OCI-LY7 (cell line): Measurements from ENCODE around the gene NAV2. TPM values are rescaled to one million over a fixed set of nuclear protein-coding genes. Genes with fewer than 3 reads are reported as not detected.

Experiments used
- BruUV-seq: library from RNA; stranded (reverse); fragments of 400-500 nt; replicated peaks from 2 replicates; lab custom pipeline; 2021; lab: Mats Ljungman, UMichigan
- CTCF ChIA-PET: fragments of 300-600 bp; sonication (Branson Sonifier 250); formaldehyde crosslinking; loops from one replicate; lab custom pipeline; 2022; ENCODE audit warnings: antibody characterized with exemption; ENCODE audit not compliant: unreplicated experiment; lab: Charles Lee
- POLR2A ChIA-PET: fragments of 300-600 bp; sonication (Branson Sonifier 250); formaldehyde crosslinking; loops from one replicate; lab custom pipeline; 2022; ENCODE audit warnings: antibody characterized with exemption; lab: Charles Lee
- DNase-seq: peaks from one replicate; pipeline ENCODE4 v3.0.0-alpha.2; 2015; ENCODE audit warnings: low spot score
- H2AFZ ChIP-seq: fragments of 200-600 bp; sonication (generic), shearing (Covaris generic); 2 replicates; pipeline ENCODE4 v1.6.1; 2014; ENCODE audit warnings: mild to moderate bottlenecking, antibody characterized with exemption, low read length, moderate library complexity
- H3K27ac ChIP-seq: fragments of 200-600 bp; sonication (generic); 2 replicates; pipeline ENCODE4 v1.5.1; 2014; ENCODE audit warnings: mixed run types, low read depth, mild to moderate bottlenecking, moderate library complexity, low read length, inconsistent platforms; ENCODE audit not compliant: poor library complexity, severe bottlenecking
- H3K36me3 ChIP-seq: fragments of 200-600 bp; sonication (generic); 2 replicates; pipeline ENCODE4 v1.6.1; 2014; ENCODE audit warnings: mild to moderate bottlenecking, antibody characterized with exemption, low read length, moderate library complexity, mixed read lengths; ENCODE audit not compliant: insufficient read depth
- H3K4me1 ChIP-seq: fragments of 200-600 bp; sonication (generic); 2 replicates; pipeline ENCODE4 v1.5.1; 2014; ENCODE audit warnings: mild to moderate bottlenecking, low read length; ENCODE audit not compliant: insufficient read depth, poor library complexity, severe bottlenecking
- H3K4me2 ChIP-seq: fragments of 200-600 bp; sonication (generic); 2 replicates; pipeline ENCODE4 v1.6.1; 2014; ENCODE audit warnings: mild to moderate bottlenecking, low read length
- H3K4me3 ChIP-seq: fragments of 200-600 bp; sonication (generic); 2 replicates; pipeline ENCODE4 v1.5.1; 2014; ENCODE audit warnings: mild to moderate bottlenecking, low read depth, low read length; ENCODE audit not compliant: poor library complexity, severe bottlenecking
- H3K79me2 ChIP-seq: fragments of 200-600 bp; sonication (generic); 2 replicates; pipeline ENCODE4 v1.6.1; 2016; ENCODE audit warnings: low read depth, mild to moderate bottlenecking, low read length, moderate library complexity, mixed read lengths; ENCODE audit not compliant: insufficient read depth
- H3K9me2 ChIP-seq: fragments of 200-600 bp; sonication (generic); 2 replicates; pipeline ENCODE4 v1.6.1; 2016; ENCODE audit warnings: mild to moderate bottlenecking, low read length, mixed read lengths; ENCODE audit not compliant: insufficient read depth
- H3K9me3 ChIP-seq: fragments of 200-600 bp; sonication (generic); 2 replicates; pipeline ENCODE4 v1.6.1; 2014; ENCODE audit warnings: mild to moderate bottlenecking, mixed run types, low read length, mixed read lengths
- H4K20me1 ChIP-seq: fragments of 200-600 bp; sonication (generic); 2 replicates; pipeline ENCODE4 v1.6.1; 2014; ENCODE audit warnings: mild to moderate bottlenecking, antibody characterized with exemption, low read length, moderate library complexity, mixed read lengths; ENCODE audit not compliant: insufficient read depth
- EZH2phosphoT487 ChIP-seq: fragments of 200-600 bp; sonication (generic); IDR thresholded peaks from 2 replicates; pipeline ENCODE4 v1.6.1; 2018; ENCODE audit warnings: low read depth, borderline replicate concordance, mild to moderate bottlenecking, mixed run types, antibody characterized with exemption, low read length, moderate library complexity, mixed read lengths
- intact Hi-C: fragments of 100-400 bp; cut with micrococcal nuclease; formaldehyde crosslinking; loops from one replicate; pipeline ENCODE4 v1.10.0; 2022; ENCODE audit not compliant: unreplicated experiment
- total RNA-seq, 2 experiments: library from RNA; depleted of rRNA in 1 of 2; stranded (reverse); fragments of >200 nt in 1 of 2; shearing (Covaris generic) in 1 of 2; gene quantifications; 2 replicates each; pipeline ENCODE4 v1.2.3, GENCODE V29; 2014 to 2022
- TF ChIP-seq, protein P1 (sequence below): fragments of 200-600 bp; sonication (generic); conservative IDR thresholded peaks from 2 replicates; pipeline ENCODE4 v1.5.1; 2014; ENCODE audit warnings: mild to moderate bottlenecking, antibody characterized with exemption, low read length, moderate library complexity, mixed read lengths

Gene NAV2
- total RNA-seq, 2 experiments from 2014 or later = 0.06 to 0.68 TPM

DNA sequence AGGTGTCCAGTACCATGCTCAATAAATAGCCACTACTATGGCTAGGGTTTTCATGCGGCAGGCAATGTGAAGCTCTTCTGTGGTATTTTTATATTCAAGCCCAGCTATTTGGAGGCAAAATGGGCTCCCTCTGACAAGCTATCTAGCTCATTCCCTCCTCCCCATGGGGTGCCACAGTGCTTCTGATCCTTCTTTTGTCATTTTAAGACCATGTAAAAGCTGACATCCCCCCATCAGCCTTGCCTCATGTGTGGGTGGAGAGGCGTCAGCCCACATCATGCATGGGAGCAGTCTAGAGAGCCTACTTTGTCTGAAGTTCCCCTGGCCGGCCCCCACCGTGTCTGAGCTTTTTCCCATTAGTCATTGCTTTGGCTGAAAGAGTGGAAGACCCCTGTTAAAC, 59.8 kb downstream of the NAV2 start:
- Histone ChIP-seq H3K9me3 (no peaks in the 10 kb centered on the region), H3K79me2 (no peaks in the 10 kb centered on the region), H3K4me1 (no peaks in the 10 kb centered on the region), H3K9me2 (no peaks in the 10 kb centered on the region), H3K27ac (no peak overlapping the region), H3K4me3 (no peak overlapping the region), H3K36me3 (no peaks in the 10 kb centered on the region), H2AFZ (no peak overlapping the region), H3K4me2 (no peak overlapping the region), H4K20me1 (no peaks in the 10 kb centered on the region)
- BruUV-seq = no TSS peak
- ChIA-PET POLR2A (interaction anchor here (0.6 kb wide), 1 partner anchor 434 kb away, joined by 3 read pairs; no protein-coding TSS in a partner anchor), CTCF (no interaction called here)
- TF ChIP-seq, protein P1, sequence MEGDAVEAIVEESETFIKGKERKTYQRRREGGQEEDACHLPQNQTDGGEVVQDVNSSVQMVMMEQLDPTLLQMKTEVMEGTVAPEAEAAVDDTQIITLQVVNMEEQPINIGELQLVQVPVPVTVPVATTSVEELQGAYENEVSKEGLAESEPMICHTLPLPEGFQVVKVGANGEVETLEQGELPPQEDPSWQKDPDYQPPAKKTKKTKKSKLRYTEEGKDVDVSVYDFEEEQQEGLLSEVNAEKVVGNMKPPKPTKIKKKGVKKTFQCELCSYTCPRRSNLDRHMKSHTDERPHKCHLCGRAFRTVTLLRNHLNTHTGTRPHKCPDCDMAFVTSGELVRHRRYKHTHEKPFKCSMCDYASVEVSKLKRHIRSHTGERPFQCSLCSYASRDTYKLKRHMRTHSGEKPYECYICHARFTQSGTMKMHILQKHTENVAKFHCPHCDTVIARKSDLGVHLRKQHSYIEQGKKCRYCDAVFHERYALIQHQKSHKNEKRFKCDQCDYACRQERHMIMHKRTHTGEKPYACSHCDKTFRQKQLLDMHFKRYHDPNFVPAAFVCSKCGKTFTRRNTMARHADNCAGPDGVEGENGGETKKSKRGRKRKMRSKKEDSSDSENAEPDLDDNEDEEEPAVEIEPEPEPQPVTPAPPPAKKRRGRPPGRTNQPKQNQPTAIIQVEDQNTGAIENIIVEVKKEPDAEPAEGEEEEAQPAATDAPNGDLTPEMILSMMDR = no peak
- intact Hi-C loops = no loop called here
- no peak for DNase-seq

DNA sequence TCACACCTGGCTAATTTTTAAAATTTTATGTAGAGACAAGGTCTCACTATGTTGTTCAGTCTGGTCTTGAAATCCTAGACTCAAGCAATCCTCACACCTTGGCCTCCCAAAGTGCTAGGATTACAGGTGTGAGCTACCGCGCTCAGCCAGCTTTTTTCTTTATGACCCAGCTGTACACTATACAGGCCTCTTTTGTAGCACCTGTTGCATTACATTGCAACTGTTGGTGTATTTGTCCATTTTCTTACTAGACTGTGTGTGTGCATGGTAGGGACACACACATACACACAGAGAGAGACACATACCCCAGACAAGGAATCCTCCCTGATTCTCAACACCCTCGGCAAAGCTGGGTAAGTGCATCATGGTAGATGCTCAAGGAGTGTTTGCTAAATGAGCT, 61.7 kb downstream of the NAV2 start:
- H3K9me3 ChIP-seq = no peaks in the 10 kb centered on the region
- BruUV-seq = no TSS peak
- ChIA-PET CTCF (no interaction called here), POLR2A (interaction anchor here (0.6 kb wide), 1 partner anchor 245 kb away, joined by 4 read pairs; no protein-coding TSS in a partner anchor)
- H2AFZ ChIP-seq = no peak overlapping the region
- H3K4me3 ChIP-seq = no peak overlapping the region
- H3K27ac ChIP-seq = no peak overlapping the region
- TF ChIP-seq EZH2phosphoT487 = no peak
- TF ChIP-seq, protein P1 = no peak
- no peaks in the 10 kb centered on the region for H3K79me2 ChIP-seq
- no peaks in the 10 kb centered on the region for H3K9me2 ChIP-seq
- no peaks in the 10 kb centered on the region for H3K36me3 ChIP-seq
- no peaks in the 10 kb centered on the region for H4K20me1 ChIP-seq
- no peak for DNase-seq
- no peak overlapping the region for H3K4me2 ChIP-seq
- H3K4me1 ChIP-seq = no peaks in the 10 kb centered on the region
- intact Hi-C loops = no loop called here

DNA sequence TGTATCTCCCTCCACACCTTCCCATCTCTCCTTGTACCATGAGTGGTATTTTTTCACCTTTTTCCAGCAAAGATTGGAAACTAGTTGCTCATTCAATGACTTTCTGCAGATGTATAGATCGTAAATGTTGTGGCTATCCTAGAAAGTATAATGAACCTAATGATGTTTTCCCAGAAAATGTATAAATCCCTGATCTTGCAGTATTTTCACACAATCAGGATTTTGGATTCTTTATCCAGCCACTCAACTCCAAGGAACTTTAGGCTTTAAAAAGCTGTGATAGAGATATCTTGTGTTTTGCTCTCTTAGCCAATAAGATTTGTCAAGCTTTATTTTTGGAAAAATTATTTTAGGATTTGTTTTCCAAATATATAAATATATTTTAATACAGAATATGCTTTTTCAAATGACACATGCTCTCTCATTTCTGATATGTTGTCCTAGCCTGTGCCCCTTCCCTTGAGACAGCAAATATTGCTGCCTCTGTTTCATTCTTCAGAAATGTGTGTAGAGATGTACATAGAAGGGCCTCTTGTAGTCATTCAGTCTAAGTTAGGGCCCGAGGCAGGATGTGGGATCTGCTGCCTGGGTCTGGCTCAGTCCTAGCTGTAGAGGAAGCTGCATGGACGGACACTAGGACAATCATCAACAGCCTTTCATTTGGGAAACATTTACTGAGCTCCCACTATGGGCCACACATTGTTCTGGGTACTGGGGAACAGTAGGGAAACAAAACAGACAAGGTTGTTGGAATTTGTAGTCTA, 62.4 kb downstream of the NAV2 start:
- Histone ChIP-seq H4K20me1 (no peaks in the 10 kb centered on the region), H3K4me2 (no peak overlapping the region), H3K36me3 (no peaks in the 10 kb centered on the region), H3K4me3 (no peak overlapping the region), H3K4me1 (no peaks in the 10 kb centered on the region), H3K79me2 (no peaks in the 10 kb centered on the region), H2AFZ (no peak overlapping the region), H3K9me2 (no peaks in the 10 kb centered on the region), H3K9me3 (no peaks in the 10 kb centered on the region), H3K27ac (no peak overlapping the region)
- ChIA-PET POLR2A (interaction anchor here (0.6 to 0.7 kb wide), 2 partner anchors 246 to 680 kb away, joined by 3 to 4 read pairs; no protein-coding TSS in a partner anchor), CTCF (no interaction called here)
- BruUV-seq = no TSS peak
- intact Hi-C loops = no loop called here
- no peak for DNase-seq
- TF ChIP-seq, protein P1 = no peak
- no peak for TF ChIP-seq EZH2phosphoT487
